Neural progenitor cell (in vitro differentiated cells): ENCODE results near the gene RNF8.
"Not testable (repeated sequence)": the region's sequence is repeated elsewhere in the genome, so short reads cannot be mapped to it uniquely, and the experiment has no call there.

Experiments used
- CTCF ChIP-seq: fragments of 200-600 bp; sonication (generic); IDR thresholded peaks from 2 replicates; pipeline ENCODE4 v1.5.1; 2017; ENCODE audit warnings: antibody characterized with exemption, mild to moderate bottlenecking
- EZH2 ChIP-seq: fragments of 200-600 bp; sonication (generic); IDR thresholded peaks from 2 replicates; pipeline ENCODE4 v1.6.1; 2017; ENCODE audit warnings: antibody characterized with exemption, mild to moderate bottlenecking, moderate library complexity
- EZH2phosphoT487 ChIP-seq: fragments of 200-600 bp; sonication (generic); IDR thresholded peaks from 2 replicates; pipeline ENCODE4 v1.6.1; 2017; ENCODE audit warnings: antibody characterized with exemption

GRCh38 chr6:37330345-37330744 is 23.4 kb upstream of the RNF8 start:
- not testable (repeated sequence) for TF ChIP-seq CTCF, EZH2, EZH2phosphoT487
